ENCODE results near the gene RCAN1.

DNA sequence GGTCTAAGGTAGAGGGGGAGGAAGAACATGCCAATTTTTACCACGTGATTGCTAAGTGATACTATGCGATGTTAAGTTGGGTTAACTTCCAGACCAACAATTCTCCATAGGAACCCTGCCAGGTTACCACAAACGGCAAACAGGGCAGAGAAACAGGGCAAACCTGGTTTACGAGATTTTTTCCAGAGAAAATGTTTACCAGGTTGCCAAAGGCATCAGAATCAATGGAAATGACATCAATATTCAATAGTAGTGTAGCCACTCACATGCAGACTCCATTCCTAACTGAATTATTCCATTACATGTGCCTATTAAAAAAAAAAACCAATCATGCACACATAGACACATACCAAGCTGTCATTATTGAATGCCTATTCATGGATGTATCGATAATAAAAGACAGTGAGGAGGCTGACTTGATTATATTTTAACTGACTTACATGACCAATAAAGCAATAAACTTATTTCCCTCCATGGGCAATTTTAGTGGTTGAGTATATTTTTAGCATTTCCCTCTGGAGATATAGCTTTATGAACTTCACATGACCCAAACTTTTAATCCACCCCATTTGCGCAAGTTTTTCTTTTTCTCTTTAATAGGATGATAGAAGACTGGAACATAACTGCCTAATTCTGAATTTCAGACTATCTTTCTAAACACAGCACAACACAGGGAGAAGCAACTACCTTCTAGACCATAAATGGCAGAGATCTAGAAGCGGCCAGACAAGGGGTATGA is 62.4 kb downstream of the RCAN1 start:
- no peak for TF ChIP-seq PHF8 (IDR thresholded peaks at IDR 0.05; ENCODE audit: borderline replicate concordance, low read depth)
- no peak for TF ChIP-seq POLR2A (IDR thresholded peaks at IDR 0.05; ENCODE audit: low read length)
- TF ChIP-seq CTCF (IDR thresholded peaks at IDR 0.05) = no peak
- TF ChIP-seq RARB (CRISPR knock-in tag; IDR thresholded peaks at IDR 0.05) = no peak
- TF ChIP-seq EP300 (IDR thresholded peaks at IDR 0.05) = no peak
- no peak for TF ChIP-seq CHD4 (IDR thresholded peaks at IDR 0.05; ENCODE audit: borderline replicate concordance)
